ENCODE results near the gene MTCL1.

Gene MTCL1

DNA sequence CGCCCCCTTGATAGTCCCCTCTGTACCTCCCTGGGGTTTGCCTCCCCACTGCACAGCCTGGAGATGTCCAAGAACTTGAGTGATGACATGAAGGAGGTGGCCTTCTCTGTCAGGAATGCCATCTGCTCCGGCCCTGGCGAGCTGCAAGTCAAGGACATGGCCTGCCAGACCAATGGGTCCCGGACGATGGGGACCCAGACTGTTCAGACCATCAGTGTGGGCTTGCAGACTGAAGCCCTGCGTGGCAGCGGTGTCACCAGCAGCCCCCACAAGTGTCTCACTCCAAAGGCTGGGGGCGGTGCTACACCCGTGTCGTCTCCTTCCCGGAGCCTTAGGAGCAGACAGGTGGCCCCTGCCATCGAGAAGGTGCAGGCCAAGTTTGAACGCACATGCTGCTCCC, 119.9 kb downstream of the MTCL1 start:
- no peak overlapping the region for H3K27ac ChIP-seq
- TF ChIP-seq, protein P1, sequence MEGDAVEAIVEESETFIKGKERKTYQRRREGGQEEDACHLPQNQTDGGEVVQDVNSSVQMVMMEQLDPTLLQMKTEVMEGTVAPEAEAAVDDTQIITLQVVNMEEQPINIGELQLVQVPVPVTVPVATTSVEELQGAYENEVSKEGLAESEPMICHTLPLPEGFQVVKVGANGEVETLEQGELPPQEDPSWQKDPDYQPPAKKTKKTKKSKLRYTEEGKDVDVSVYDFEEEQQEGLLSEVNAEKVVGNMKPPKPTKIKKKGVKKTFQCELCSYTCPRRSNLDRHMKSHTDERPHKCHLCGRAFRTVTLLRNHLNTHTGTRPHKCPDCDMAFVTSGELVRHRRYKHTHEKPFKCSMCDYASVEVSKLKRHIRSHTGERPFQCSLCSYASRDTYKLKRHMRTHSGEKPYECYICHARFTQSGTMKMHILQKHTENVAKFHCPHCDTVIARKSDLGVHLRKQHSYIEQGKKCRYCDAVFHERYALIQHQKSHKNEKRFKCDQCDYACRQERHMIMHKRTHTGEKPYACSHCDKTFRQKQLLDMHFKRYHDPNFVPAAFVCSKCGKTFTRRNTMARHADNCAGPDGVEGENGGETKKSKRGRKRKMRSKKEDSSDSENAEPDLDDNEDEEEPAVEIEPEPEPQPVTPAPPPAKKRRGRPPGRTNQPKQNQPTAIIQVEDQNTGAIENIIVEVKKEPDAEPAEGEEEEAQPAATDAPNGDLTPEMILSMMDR (conservative IDR thresholded peaks at IDR 0.05) = no peak

DNA sequence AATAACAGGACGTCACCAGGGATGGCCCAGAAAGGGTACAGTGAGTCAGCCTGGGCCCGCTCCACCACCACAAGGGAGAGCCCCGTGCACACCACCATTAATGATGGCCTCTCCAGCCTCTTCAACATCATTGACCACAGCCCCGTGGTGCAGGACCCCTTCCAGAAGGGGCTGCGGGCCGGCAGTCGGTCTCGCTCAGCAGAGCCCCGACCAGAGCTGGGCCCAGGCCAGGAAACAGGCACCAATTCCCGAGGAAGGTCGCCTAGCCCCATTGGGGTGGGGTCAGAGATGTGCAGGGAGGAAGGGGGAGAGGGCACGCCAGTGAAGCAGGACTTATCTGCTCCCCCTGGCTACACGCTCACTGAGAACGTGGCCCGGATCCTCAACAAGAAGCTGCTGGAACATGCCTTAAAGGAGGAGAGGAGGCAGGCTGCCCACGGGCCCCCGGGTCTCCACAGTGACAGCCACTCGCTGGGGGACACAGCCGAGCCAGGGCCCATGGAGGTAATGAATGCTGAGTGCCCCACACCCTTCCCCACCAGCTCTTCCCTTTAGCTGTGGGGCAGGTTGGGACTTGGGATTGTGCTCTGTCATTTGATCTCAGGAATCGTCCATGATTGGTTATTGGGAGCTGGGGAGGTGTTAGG, 120.5 kb downstream of the MTCL1 start:
- TF ChIP-seq ZFX (IDR thresholded peaks at IDR 0.05) = no peak
- TF ChIP-seq, protein P1 (conservative IDR thresholded peaks at IDR 0.05) = no peak

GRCh38 chr18:8826514-8826913, 121.2 kb downstream of the MTCL1 start:
- TF ChIP-seq, protein P1 (conservative IDR thresholded peaks at IDR 0.05) = no peak
- no peak for TF ChIP-seq ZFX (IDR thresholded peaks at IDR 0.05)
- H3K27ac ChIP-seq = no peak overlapping the region; the same call in 1 of the 2 replicates

More for the DNA sequence above, 120.5 kb downstream of the MTCL1 start:
- no peak overlapping the region for H3K27ac ChIP-seq

DNA sequence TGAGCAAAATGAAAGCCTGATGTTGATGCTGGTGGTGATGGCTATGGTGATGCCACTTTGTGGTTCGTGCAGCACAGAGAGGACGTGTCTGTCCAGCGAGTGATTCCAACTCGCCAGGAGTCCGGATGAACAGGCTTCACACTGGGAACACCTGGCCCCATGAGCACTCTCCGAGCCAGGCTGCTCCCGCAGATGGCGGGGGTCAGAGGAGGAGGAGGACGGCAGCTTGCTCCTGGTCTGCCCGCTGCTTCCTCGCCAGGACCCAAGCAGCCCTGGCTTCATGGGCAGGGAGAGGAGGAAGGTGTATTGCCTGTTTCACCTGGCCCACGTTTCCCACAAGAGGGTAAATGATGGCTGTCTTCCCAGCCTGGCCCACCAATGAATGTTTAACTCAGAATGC, 121.6 kb downstream of the MTCL1 start:
- peak overlapping the region; percentile 34 for H3K27ac ChIP-seq

GRCh38 chr18:8828300-8828699, 122.9 kb downstream of the MTCL1 start:
- TF ChIP-seq ZFX (IDR thresholded peaks at IDR 0.05) = no peak
- TF ChIP-seq, protein P1 (conservative IDR thresholded peaks at IDR 0.05) = no peak
- no peak overlapping the region for H3K27ac ChIP-seq

More for the DNA sequence above, 121.6 kb downstream of the MTCL1 start:
- no peak for TF ChIP-seq ZFX (IDR thresholded peaks at IDR 0.05)
- TF ChIP-seq, protein P1 (conservative IDR thresholded peaks at IDR 0.05) = no peak

DNA sequence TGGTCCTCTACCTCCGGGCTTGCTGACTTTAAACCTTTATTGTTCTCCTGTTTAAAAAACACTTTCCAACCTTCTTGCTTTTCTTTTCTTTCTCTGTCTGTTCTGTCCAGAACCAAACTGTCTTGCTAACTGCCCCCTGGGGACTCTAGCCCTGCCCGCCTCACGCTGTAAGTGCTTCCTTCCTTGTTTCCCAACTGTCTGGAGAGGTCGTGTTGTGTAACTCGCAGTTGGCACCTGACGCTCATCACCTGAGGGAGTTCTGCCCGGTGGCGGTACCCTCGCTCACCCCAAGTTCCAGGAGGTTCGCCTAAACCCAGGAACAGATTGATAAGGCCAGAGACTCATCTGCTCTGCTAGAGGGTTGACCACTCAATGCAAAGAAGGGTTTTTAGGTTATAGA, 123.4 kb downstream of the MTCL1 start:
- TF ChIP-seq ZFX (IDR thresholded peaks at IDR 0.05) = no peak
- TF ChIP-seq, protein P1 (conservative IDR thresholded peaks at IDR 0.05) = no peak
- no peak overlapping the region for H3K27ac ChIP-seq

DNA sequence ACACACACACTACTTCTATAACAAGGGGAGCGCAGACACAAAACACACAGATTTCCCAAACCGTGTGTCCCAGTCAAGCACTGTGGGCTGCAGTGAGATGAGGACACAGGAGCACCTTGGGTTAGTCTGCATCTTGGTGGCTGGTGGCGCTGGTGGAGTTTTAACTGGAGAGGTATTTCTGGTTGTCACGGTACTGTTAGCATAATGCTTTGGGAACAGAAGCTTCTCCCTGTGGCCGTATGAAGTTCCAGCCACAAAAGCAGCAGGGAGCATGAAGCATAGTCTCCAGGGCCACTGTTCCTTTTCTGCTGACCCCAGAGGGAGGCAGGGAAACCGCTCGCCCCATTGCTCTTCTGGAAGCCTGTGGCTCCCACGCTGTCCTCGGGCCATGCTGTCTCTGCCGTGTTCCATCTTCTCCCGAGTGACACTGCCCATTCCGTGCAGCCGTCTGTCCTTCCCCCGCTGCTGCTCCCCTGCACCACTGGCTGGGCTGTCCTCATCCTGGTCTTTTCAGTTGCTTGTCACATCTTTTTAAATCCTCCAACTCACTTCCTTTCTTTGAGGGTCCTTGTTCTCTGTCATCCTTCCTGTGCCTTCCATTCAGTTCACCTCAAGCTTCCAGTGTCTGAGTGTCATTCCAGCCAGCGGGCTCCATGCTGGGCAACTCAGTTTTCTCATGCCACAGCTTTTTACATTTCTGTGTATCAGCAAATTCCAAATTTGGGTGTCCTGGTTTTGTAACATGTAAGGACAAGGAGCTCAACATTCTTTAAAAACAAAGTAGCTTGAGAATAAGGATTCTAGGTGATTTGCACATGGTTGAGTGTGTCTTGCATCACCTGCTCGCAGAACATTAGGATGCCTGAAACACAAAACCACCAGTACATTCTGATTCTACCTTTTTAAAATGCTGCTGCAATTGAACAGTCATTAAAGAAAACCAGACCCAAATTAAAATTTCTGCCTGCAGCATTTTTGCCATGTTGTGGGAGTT, 125.0 kb downstream of the MTCL1 start:
- H3K27ac ChIP-seq = no peak overlapping the region
- TF ChIP-seq, protein P1 (conservative IDR thresholded peaks at IDR 0.05) = no peak
- no peak for TF ChIP-seq ZFX (IDR thresholded peaks at IDR 0.05)
